Activated T-helper 1 cell treated with Interleukin-2 at 50 U/mL for 16 hours (primary cell): Measurements from ENCODE around the gene LRG1.

Source experiments
- DNase-seq: peaks from one replicate; pipeline ENCODE4 v3.0.0-alpha.2; 2020; ENCODE audit warnings: low read depth

Gene LRG1, protein sequence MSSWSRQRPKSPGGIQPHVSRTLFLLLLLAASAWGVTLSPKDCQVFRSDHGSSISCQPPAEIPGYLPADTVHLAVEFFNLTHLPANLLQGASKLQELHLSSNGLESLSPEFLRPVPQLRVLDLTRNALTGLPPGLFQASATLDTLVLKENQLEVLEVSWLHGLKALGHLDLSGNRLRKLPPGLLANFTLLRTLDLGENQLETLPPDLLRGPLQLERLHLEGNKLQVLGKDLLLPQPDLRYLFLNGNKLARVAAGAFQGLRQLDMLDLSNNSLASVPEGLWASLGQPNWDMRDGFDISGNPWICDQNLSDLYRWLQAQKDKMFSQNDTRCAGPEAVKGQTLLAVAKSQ

DNA sequence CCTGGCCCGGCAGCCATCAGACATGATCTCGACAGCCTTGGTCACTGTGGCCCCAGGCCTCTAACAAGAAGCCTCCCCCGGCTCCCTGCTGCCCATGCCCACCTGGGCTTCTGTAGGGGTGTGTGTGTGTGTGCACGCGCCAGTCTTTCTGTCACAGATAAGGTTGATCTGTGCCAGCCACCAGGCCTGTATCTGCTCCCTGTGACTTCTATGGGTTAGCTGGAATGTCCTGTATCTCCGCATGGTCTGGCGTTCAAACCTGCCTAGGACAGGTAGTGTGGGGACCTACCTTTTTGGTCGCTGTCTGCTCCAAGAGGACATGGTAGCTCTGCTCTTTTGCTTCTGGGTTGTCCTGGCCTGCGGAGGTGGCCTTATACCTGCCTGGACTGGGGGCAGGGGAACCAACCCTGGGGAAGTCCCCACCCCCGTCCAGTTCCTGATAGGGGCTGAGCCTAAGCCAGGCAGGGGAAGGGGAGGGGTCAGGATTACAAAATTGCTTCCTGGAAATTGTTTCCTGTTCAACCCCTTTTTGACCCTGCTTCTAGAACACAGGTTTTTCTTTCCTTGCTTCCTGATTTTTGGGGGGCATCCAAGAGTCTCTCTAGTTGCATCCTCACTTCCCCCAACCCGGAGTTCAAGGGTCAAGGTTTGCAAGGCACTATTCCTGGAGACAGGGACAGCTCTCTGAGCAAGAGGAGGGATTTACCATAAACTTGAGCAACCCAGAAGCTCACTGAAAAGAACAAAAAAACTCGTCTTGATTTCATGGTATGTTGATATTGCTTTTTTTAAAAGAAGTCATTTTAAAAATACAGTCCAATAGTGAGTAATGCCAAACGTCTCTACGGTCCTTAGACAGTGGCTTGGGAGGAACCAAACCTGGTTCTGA lies at the start of gene LRG1:
Gene LRG1 (minus strand): TSS at position 344 of the 889 bp plus-strand sequence. CDS start 23 bp downstream, at position 321.
- DNase-seq = no peak

DNA sequence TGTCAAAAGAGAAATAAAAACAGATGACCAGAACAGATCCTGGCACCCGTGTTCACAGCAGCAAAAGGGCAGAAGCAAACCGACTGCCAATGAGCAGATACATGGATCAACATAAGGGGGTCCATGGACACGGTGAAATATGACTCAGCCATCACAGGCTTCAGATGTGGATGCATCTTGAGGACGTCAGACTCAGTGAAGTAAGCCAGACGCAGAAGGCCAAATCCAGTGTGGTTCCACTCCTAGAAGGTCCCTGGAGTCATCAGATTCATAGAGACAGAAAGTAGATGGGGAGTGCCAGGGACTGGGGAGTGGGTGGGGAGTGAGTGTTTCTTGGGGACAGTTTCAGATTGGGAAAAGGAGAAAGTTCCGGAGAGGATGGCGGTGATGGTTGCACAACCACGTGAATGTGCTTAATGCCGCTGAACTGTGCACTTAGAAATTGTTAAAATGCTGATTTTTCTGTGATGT lies 48.5 kb upstream of the LRG1 start:
- no peak for DNase-seq

DNA sequence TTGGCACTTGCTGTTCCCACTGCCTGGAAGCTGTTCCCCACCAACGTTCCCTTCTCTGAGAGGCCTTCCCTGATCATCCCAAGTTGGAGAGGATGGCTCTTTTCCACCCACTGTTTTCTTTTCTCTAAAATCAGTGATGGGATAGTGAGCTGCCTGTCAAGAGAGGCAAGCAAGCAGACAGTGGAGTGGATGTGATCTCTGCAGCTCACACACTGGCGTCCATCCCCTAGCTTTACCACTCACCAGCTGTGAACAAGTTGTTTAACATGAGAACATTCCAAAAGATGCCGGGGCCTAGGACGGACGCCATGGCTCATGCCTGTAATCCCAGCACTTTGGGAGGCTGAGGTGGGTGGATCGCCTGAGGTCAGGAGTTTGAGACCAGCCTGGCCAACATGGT lies 47.7 kb upstream of the LRG1 start:
- no peak for DNase-seq

DNA sequence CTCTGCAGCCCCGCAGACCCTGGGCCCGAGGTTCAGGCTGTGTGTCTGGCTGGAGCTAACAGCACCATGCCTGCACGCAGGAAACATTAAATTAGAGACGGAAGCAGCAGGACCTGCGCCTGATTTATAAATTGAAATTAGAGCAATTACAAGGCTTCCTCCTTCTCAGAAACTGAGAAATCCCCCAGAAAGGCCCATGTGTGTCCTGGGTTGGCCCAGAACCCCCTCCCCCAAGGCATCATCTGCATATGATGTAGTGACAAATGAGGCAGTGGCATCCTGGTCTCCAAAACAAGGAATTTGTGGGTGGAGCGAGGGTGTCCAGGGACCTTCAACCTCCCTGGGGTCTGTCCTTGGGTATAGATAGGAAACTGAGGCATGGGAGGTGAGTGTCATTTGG lies 46.9 kb upstream of the LRG1 start:
- no peak for DNase-seq

DNA sequence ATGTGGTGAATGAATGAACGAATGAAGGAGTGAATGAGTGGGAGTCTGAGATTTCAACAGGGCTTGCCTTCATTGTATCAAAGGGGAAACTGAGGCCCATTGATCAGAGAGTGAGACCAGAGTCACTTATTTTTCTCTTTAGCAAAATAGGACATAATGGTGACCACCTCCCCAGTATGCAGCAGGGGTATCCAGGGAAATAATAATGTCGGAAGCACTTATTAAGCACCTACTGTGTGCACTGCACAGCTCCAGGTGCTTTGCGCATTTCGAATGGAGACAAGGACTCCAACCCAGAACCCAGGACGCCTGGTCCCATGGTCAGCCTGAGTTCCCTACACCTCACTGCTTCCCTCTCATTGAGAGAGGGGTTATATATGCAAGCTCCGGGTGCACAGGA lies 46.4 kb upstream of the LRG1 start:
- DNase-seq = no peak

DNA sequence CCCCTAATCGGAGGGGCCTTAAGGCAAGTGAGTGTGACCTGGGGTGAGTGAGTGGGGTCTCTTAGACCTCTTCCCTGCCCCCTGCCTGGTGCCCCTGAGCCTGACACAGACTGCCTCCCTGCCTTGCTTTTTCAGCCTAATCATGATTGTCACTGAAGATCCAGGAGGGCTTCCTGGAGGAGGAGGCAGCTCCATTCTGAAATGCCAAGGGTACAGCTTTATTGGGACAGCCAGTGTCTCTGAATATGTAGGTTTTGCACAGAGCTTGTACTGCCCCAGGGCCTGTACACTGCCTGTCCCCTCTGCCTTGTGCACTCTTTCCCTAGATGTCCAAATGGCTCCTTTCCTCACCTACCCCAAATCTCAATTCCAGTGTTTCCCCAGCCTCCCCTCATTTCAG lies 45.7 kb upstream of the LRG1 start:
- DNase-seq = no peak

DNA sequence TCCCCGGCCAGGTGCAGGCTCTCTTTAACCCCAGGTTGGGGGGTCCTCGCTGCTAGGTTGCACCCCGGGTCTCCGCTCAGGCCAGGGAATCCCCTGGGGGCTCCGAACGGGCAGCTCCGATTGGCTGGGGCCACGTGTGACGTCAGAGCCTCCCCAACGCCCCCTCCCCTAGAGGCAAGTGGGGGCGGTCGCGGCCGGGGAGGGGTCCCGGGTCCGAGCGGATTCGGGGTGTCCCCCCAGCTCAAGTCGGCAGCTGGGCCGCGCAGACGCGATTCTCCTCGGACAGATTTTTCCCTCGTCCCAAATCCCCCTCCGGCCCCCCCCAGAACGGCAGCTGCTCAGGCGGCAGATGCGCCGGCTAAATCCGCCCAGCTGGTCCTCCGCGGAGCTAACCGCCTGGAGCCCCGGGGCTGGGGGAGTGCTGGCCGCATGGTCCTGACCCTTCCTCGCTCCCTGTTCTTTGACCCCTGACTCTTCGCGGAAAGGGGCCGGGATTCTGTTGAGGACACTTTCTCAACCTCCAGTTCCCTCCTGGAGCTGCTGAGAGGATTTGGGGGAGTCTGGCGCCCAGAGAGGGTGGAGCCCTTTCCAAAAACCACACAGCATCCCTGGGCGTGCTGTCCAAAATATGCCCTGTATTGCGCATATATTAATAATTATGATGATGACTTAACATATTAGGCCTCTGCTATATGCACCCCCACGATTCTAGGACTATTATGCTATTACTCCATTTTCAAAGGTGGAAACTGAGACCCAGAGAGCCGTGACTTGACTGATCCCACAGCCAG lies 45.0 kb upstream of the LRG1 start:
- DNase-seq = no peak

DNA sequence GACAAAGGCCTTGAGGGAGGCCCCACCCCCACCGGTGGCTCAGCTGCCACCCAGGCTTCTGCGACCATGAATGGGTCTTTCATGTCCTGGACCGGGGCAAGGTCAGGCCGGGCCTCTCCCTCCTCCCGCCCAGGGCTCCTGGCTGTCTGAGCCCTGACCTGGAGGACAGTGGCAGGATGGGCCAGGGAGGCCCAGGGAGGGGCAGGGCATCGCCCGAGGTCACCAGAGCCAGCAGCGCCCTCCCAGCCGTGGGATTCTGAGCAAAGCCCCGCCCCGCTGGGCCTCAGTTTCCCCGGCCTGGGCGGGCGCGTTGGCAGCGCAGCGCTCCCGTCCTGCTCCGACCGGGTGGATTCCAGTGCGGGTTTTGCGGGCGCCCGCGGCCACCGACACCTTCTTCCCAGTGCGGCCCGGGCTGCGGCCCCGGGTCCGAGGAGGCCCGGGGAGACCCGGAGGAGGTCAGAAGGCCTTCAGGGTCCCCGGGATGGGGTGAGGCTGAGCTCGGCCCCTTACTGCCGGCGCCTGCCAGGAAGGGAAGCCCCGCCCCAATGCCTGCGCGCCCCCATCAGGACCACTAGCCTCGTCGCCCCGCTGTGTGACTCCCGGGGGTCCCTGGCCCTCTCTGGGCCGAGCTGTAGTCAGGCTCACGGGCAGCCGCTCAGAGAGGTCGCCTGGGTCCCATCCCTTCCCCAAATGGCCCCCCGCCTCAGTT lies 44.3 kb upstream of the LRG1 start:
- no peak for DNase-seq

DNA sequence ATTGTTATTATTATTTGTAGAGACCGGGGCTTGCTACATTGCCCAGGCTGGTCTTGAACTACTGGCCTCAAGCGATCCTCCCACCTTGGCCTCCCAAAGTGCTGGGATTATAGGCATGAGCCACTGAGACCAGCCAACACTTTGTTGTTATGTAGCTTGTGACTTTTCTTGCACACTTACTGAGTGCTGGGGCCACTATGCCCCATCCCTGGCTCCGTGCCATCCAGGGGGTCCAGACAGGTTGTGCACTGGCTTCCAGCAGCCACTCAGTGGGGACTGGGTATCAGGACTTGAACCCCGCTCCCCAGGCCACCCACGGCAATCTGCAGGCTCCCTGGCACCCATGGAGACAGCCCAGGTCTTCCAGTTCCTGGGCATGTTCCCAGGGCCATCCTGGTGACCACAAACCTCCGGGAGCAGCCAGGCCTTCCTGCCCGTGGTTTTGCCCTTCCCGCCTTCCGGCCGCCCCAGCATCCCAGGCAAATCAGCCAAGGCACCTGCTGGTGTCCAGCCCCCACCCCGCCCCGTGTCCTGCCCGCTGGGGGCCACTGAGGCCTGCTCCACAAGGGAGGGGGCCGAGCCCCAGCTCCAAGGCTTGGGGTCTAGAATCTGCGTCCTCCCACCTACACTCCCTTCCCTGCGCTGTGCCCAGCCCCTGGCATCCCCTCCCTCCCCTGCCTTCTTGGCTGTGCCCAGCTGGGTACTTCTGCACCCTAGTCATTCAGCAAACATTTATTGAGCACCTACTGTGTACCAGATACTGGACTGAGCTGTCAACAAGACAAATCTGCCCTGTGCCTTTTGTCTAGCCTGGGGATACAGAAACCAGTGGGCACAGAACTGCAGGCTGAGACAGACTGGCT lies 43.4 kb upstream of the LRG1 start:
- DNase-seq = no peak

DNA sequence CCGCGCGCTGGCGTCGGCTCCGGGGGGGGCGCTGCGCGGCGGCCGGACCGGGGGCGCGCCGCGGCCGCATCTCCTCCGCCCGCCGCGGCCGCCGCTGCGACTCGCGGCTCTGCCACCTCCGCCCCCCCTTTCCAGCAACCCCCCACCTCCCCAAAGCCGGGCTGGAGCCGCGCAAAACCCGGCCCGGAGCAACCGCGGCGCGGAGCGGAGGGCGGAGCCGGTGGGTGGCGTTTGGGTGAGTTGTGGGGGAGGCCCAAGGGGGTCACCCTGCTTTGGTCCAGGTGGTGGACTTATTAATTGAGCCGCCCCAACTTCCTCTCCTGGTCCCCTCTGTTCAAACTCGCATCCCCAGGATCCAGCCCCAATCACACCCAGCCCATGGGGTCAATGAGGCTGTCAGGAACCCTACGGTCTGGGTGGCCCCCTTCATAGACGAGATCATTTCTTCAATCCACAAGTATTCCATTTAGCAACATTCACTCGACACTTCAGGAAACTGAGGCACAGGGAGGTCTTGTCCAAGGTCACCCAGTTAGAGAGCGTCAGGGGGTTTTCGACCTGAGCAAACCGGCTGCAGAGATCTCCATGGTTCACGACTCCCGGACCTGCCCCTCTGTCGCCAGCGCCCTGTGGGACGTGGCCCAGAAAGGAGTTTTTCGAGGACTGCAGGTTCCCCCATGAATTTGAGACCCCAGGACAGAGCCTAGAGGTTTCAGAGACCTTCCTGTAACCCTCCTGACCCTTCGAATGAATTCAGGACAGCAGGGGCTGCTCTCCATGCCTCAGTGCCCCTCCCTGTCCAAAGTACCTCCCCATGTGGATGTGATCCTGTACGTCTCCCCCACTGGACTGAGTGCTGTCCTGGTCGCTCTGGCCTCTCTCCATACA lies 42.1 kb upstream of the LRG1 start:
- DNase-seq = no peak

DNA sequence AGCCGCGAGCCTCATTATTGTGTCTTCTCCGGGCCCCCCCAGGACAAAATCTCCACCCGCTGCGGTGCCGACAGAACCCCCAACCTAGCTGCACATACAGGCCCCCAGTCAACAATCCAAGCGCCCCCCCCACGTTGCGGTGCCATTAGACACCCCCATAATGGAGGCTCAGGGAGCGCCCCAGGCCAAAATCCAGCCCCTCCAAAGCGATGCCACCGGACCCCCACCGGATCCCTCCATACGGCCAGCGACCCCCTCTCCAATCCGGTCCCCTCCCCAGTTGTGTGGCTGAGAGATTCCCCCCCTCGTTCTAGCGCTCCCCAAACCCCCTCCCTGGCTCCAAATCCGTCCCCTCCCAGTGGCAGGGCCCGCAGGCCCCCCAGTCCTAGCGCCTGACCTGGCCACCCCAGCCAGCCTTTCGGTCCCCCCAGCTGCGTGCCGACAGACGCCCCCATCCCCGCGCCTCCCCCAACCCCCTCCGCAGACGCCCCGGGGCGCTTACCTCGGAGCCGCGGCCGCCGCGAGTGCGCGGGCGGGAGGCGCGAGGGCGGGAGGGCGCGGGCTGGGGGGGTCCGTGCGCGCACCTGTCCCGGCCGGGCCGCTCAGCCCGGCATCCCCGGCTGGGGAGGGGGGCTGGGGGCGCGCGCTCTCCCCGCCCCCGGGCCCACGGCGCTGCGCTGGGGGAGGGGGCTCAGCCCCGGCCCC lies 41.3 kb upstream of the LRG1 start:
- no peak for DNase-seq

DNA sequence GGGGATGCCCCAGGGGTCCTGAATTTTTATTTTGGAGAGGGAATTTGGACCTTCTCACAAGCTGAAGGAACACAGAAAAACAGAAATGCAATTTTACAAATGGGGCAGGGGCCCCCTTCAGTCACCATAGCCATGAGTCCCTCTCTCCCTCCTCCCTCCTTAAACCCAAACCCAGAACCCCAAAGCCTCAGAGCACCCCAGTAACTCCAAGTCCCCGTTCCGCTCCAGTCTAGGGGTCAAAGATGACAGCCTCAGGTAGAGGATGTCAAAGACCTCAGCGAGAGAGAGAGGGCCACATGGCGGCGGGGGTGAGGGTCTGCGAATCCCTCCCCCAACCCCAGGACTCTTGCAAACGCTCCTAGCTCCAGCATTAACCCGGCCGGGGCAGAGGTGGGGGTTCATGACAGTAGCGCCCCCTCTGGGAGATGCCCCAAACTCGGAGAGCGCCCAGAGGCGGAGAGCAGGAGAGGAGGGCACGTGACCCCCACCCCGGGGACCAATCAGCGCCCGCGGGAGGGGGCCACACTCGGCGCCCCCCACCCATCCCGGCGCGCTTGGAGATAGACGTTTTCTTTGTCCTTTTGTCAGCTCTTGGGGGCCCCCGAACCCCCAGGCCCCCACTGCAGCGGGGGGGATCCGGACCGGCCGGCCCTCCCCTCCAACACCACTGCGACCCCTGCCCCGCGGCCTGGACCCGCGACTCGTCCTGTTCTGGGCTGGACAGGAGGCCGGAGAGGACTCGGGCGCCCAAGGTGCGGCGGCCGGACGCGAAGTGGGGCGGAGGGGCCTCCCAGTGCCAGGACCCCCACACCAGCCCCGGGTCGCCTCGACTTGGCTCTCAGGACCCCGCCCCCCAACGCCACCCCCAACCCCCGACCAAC lies 40.4 kb upstream of the LRG1 start:
- DNase-seq = no peak

DNA sequence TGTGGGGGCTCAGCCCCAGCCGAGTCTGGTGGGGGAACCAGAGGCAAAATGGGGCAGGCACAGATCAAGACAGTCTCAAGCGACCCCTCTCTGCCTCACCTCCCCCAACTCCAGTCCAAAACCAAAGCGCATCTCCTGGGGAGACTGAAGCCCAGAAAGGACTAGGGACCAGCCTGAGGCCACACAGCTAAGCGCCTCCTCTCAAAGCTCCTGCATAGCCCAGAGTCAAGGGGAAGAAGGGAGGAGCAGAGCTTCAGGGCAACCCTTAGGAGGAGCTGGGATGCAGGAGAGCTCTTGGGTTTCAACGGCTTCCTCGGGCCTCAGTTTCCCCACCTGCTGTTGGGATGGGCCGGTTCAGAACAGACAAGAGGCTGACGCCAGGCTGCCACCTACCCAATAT lies 39.6 kb upstream of the LRG1 start:
- no peak for DNase-seq

DNA sequence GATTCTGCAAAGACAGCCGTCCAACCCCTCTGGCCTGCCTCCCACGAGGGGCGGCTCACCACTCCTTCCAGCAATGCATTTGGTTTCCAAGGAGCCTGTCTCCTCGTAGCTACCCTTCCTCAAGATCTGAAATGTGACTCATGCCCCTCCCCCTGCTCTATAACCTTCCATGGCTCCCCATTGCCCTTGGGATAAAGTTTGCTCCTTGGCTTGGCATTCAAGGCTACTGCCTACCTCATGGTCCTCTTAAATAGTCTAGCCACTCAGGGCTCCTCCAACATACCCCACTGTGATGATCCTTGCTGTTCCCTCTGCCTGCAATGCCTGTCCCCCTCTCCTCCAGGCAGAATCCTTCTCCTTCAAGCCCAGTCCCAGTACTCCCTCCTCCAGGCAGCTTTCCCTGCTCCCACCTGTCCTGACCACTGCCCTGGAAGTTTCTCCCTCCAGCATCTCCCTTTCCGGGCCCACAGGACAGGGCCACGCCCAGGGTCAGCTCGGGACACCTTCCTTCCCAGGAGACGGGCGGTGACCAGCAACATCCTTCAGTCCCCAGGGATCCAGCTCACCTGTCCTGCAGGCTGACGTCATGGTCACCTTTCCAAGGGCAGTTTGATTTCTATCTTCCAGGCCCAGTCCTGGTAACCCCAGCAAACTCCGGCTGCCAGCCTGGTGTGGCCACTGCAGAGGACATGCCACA lies 38.9 kb upstream of the LRG1 start:
- no peak for DNase-seq

DNA sequence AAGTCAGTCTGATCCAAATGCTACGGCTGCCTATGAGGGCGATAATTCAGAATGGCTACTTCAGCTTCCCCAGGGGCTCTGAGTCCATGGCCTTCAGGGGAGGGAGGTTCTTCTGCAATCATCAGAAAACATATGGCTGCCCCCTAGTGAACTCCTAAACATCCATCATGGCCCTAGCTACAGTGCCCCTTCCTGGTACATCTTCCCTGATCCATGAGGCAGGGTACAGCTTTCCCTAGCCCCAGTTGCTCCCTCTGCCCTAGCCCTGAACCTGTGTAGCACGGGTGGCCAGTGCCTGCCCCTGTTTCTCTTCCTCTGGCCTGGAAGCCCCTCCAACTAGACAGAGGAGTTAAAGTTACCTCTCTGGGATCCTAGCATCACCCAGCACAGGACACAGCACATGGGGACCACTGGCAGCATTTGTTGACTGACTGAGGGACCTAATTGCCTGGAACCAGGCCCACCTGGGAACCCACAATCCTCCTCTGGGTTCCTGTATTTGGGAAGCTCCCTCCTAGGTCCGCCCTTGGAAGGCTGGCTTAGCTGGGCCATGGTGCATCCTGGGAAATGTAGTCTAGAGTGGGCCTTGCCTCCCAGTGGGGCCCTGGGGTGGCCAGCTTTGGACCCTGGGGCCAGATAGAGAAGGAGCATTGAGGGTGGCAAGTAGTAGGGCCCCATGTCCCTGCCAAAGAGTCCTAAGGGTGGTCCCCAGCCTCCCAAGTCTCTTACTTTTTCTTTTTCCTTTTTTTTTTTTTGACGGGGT lies 37.4 kb upstream of the LRG1 start:
- no peak for DNase-seq

DNA sequence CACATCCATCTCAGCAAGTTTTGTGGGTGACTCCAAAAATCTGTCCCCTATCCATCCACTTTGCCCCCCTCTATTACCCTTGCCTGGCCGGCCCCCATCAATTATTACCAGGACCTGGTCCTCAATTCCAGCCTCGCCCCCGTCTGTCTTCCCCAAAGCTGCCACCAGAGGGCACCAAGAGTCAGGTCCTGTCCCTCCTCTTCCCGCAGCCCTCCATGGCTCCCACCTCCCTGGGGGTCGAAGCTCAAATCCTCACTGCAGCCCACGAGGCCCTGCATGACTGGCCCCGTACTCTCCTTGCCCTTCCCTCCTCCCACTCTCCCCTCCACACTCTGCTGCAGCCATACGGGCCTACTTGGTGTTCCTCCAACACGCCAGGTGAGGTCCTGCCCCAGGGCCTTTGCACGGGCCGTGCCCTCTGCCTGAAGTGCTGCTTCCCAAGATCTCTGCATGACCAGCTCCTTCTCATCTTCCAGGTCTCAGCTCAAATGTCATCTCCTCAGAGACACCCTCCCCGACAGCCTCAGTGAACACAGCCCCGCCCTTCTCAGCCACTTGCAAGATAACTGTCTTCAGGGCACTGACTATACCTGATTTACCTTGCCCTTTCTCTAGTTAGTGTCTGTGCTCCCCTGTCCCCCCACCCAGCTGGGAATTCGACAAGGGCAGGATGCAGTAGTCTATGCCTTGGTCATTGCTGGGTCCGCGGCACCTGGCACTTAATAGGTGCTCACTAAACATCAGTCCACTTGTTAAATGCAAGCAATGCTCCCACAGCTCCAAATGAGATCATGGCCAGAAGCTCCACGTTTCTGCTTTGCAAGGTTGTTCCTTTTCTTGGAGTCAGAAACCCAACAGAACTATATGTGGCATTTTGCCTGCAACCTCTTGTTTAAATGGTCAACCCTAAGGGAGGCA lies 36.4 kb upstream of the LRG1 start:
- DNase-seq = peak; percentile 36
